ENCODE results near the gene MUSTN1. TPM values are rescaled to one million over a fixed set of nuclear protein-coding genes. Genes with fewer than 3 reads are reported as not detected.

MUSTN1 gene
- total RNA-seq, 6 donors from 2014 or later, result 1.2 to 62.9 (median 6.5) TPM

GRCh38 chr3:52856666-52857065 lies 21.8 kb upstream of the MUSTN1 start:
- no peak for DNase-seq
- WGBS, 2 donors, result 90 to 91% methylated on average over 5 of the region's 5 CpGs
- TF ChIP-seq CTCF (IDR thresholded peaks at IDR 0.05), result no peak
- TF ChIP-seq POLR2A (IDR thresholded peaks at IDR 0.05), result no peak
- no peak for TF ChIP-seq EP300 (IDR thresholded peaks at IDR 0.05)
- TF ChIP-seq POLR2AphosphoS5 (IDR thresholded peaks at IDR 0.05), result no peak
- peaks cover 0 to 18% (median 10%) of the 10 kb centered on the region in 4 donors for H3K36me3 ChIP-seq
- ATAC-seq (ENCODE audit: low FRiP score in 2 of 2), result no peak
- H3K9me3 ChIP-seq, result no peaks in the 10 kb centered on the region
- no peaks in the 10 kb centered on the region for H3K27me3 ChIP-seq
- peaks cover 0 to 11% (median 3%) of the 10 kb centered on the region in 4 donors for H3K4me1 ChIP-seq
- H3K27ac ChIP-seq, result no peak overlapping the region
- H3K4me3 ChIP-seq, result no peak overlapping the region

GRCh38 chr3:52854013-52854412 lies 19.2 kb upstream of the MUSTN1 start:
- no peaks in the 10 kb centered on the region for H3K9me3 ChIP-seq
- DNase-seq (no peak), ATAC-seq (ENCODE audit: low FRiP score in 2 of 2) (no peak)
- no peaks in the 10 kb centered on the region for H3K27me3 ChIP-seq
- 89 to 94% methylated on average over 2 of the region's 2 CpGs for WGBS, 2 donors
- H3K4me1 ChIP-seq, result peaks cover 0 to 11% (median 3%) of the 10 kb centered on the region in 4 donors
- no peak overlapping the region for H3K4me3 ChIP-seq
- TF ChIP-seq EP300 (IDR thresholded peaks at IDR 0.05) (no peak), POLR2AphosphoS5 (IDR thresholded peaks at IDR 0.05) (no peak), POLR2A (IDR thresholded peaks at IDR 0.05) (no peak), CTCF (IDR thresholded peaks at IDR 0.05) (no peak)
- peaks cover 0 to 41% (median 25%) of the 10 kb centered on the region in 4 donors for H3K36me3 ChIP-seq
- no peak overlapping the region for H3K27ac ChIP-seq

GRCh38 chr3:52852419-52852818 lies 17.6 kb upstream of the MUSTN1 start:
- TF ChIP-seq EP300 (IDR thresholded peaks at IDR 0.05), result no peak
- TF ChIP-seq POLR2A (IDR thresholded peaks at IDR 0.05), result peak in 1 of 4 donors; percentile 18
- TF ChIP-seq CTCF (IDR thresholded peaks at IDR 0.05), result no peak
- no peak for TF ChIP-seq POLR2AphosphoS5 (IDR thresholded peaks at IDR 0.05)
- ATAC-seq (ENCODE audit: low FRiP score in 2 of 2) (peak in 1 of 2 donors; percentile 16), DNase-seq (no peak)
- Histone ChIP-seq H3K4me1 (peaks cover 0 to 11% (median 3%) of the 10 kb centered on the region in 4 donors), H3K27me3 (no peaks in the 10 kb centered on the region), H3K9me3 (no peaks in the 10 kb centered on the region), H3K4me3 (no peak overlapping the region), H3K27ac (peak overlapping the region in 1 of 4 donors; percentile 4), H3K36me3 (peaks cover 6 to 57% (median 36%) of the 10 kb centered on the region in 4 donors)
- 57 to 66% methylated on average over 2 of the region's 2 CpGs for WGBS, 2 donors

- DNase-seq, result peak in 1 of 2 donors; percentile 43
- WGBS, 2 donors, result 69 to 76% methylated on average over 2 to 3 of the region's 3 CpGs
- peak; percentile 51 to 75 for ATAC-seq (ENCODE audit: low FRiP score in 2 of 2)
- Histone ChIP-seq H3K4me1 (peaks cover 3 to 11% (median 7%) of the 10 kb centered on the region in 4 donors), H3K27ac (no peak overlapping the region), H3K27me3 (no peaks in the 10 kb centered on the region), H3K36me3 (peaks cover 6 to 63% (median 37%) of the 10 kb centered on the region in 4 donors), H3K9me3 (no peaks in the 10 kb centered on the region), H3K4me3 (no peak overlapping the region)
- TF ChIP-seq CTCF (IDR thresholded peaks at IDR 0.05), result peak; percentile 33 to 85 (median 50)
- TF ChIP-seq EP300 (IDR thresholded peaks at IDR 0.05), result no peak
Observed at GRCh38 chr3:52851348-52851747, 16.5 kb upstream of the MUSTN1 start.

GRCh38 chr3:52849656-52850055 lies 14.8 kb upstream of the MUSTN1 start:
- ATAC-seq (ENCODE audit: low FRiP score in 2 of 2) (no peak), DNase-seq (no peak)
- no peaks in the 10 kb centered on the region for H3K27me3 ChIP-seq
- H3K27ac ChIP-seq, result no peak overlapping the region
- no peaks in the 10 kb centered on the region for H3K9me3 ChIP-seq
- 98% methylated on average over 15 of the region's 15 CpGs for WGBS, 2 donors
- H3K36me3 ChIP-seq, result peaks cover 6 to 63% (median 34%) of the 10 kb centered on the region in 4 donors
- TF ChIP-seq POLR2A (IDR thresholded peaks at IDR 0.05) (no peak), EP300 (IDR thresholded peaks at IDR 0.05) (no peak)
- peaks cover 13 to 26% (median 21%) of the 10 kb centered on the region in 4 donors for H3K4me1 ChIP-seq
- H3K4me3 ChIP-seq, result no peak overlapping the region
